ENCODE data around the gene HERC2. TPM values are rescaled to one million over a fixed set of nuclear protein-coding genes. Genes with fewer than 3 reads are reported as not detected.
"Not testable (repeated sequence)": the region's sequence is repeated elsewhere in the genome, so short reads cannot be mapped to it uniquely, and the experiment has no call there.

Gene HERC2
- total RNA-seq, 1 donor from 2014 or later = 65.6 TPM

- intact Hi-C loops (cut with DNase I) = no loop called here
- DNase-seq (ENCODE audit: low spot score) = no peak
These were observed 131.4 kb downstream of the HERC2 start for GRCh38 chr15:28190391-28191174.

GRCh38 chr15:28185148-28185895 is 136.7 kb downstream of the HERC2 start:
- intact Hi-C loops (cut with DNase I) = no loop called here
- DNase-seq (ENCODE audit: low spot score) = no peak

GRCh38 chr15:28184166-28184565 is 137.8 kb downstream of the HERC2 start:
- intact Hi-C loops (cut with DNase I) = no loop called here
- DNase-seq (ENCODE audit: low spot score) = no peak

- DNase-seq (ENCODE audit: low spot score) = no peak
- intact Hi-C loops (cut with DNase I) = no loop called here
These were observed 139.2 kb downstream of the HERC2 start for GRCh38 chr15:28182731-28183130.

GRCh38 chr15:28182216-28182615 is 139.8 kb downstream of the HERC2 start:
- no peak for DNase-seq (ENCODE audit: low spot score)
- intact Hi-C loops (cut with DNase I) = no loop called here

- intact Hi-C loops (cut with DNase I) = no loop called here
- no peak for DNase-seq (ENCODE audit: low spot score)
These were observed 140.6 kb downstream of the HERC2 start for GRCh38 chr15:28181366-28181765.

- DNase-seq (ENCODE audit: low spot score) = no peak
- intact Hi-C loops (cut with DNase I) = no loop called here
These were observed 142.7 kb downstream of the HERC2 start for GRCh38 chr15:28179270-28179669.

- intact Hi-C loops (cut with DNase I) = no loop called here
- DNase-seq (ENCODE audit: low spot score) = no peak
These were observed 143.3 kb downstream of the HERC2 start for GRCh38 chr15:28178727-28179126.

- no peak for DNase-seq (ENCODE audit: low spot score)
- intact Hi-C loops (cut with DNase I) = no loop called here
These were observed 143.7 kb downstream of the HERC2 start for GRCh38 chr15:28178290-28178689.

GRCh38 chr15:28169366-28169765 is 152.6 kb downstream of the HERC2 start:
- no peak for DNase-seq (ENCODE audit: low spot score)
- intact Hi-C loops (cut with DNase I) = no loop called here

GRCh38 chr15:28168405-28169121 is 153.4 kb downstream of the HERC2 start:
- DNase-seq (ENCODE audit: low spot score); intact Hi-C loops (cut with DNase I): not testable (repeated sequence)

- no peak for DNase-seq (ENCODE audit: low spot score)
- intact Hi-C loops (cut with DNase I) = no loop called here
These were observed 154.9 kb downstream of the HERC2 start for GRCh38 chr15:28167042-28167441.

GRCh38 chr15:28165791-28166190 is 156.2 kb downstream of the HERC2 start:
- DNase-seq (ENCODE audit: low spot score) = no peak
- intact Hi-C loops (cut with DNase I) = no loop called here

GRCh38 chr15:28164876-28165275 is 157.1 kb downstream of the HERC2 start:
- intact Hi-C loops (cut with DNase I) = no loop called here

GRCh38 chr15:28154283-28154682 is 167.7 kb downstream of the HERC2 start:
- intact Hi-C loops (cut with DNase I) = no loop called here
- DNase-seq (ENCODE audit: low spot score) = no peak

More at GRCh38 chr15:28164876-28165275, 157.1 kb downstream of the HERC2 start:
- DNase-seq (ENCODE audit: low spot score) = no peak

- no peak for DNase-seq (ENCODE audit: low spot score)
- intact Hi-C loops (cut with DNase I) = no loop called here
These were observed 168.4 kb downstream of the HERC2 start for GRCh38 chr15:28153492-28154119.

GRCh38 chr15:28152538-28152923 is 169.4 kb downstream of the HERC2 start:
- intact Hi-C loops (cut with DNase I) = not testable (repeated sequence)

GRCh38 chr15:28151864-28152537 is 170.0 kb downstream of the HERC2 start:
- intact Hi-C loops (cut with DNase I); DNase-seq (ENCODE audit: low spot score): not testable (repeated sequence)

More at GRCh38 chr15:28152538-28152923, 169.4 kb downstream of the HERC2 start:
- not testable (repeated sequence) for DNase-seq (ENCODE audit: low spot score)

GRCh38 chr15:28147801-28148200 is 174.2 kb downstream of the HERC2 start:
- no peak for DNase-seq (ENCODE audit: low spot score)
- intact Hi-C loops (cut with DNase I) = no loop called here

All from cardiac septum (tissue), 1 donor.